Measurements from ENCODE around the gene SP5. TPM values are rescaled to one million over a fixed set of nuclear protein-coding genes. Genes with fewer than 3 reads are reported as not detected.

Gene SP5
- total RNA-seq, 3 donors from 2014 or later (not counting 1 experiment from before 2014, with no cell fraction given) = not detected

GRCh38 chr2:170679607-170680079 is 35.5 kb upstream of the SP5 start:
- Mint-ChIP-seq H3K4me1 (no peaks in the 10 kb centered on the region), H3K9me3 (no peaks in the 10 kb centered on the region), H3K36me3 (no peaks in the 10 kb centered on the region), H3K27ac (no peak overlapping the region), H3K27me3 (ENCODE audit: low read depth in 2 of 2) (peaks cover 0 to 6% of the 10 kb centered on the region in 2 donors), H3K4me3 (no peak overlapping the region)
- ATAC-seq = no peak
- peak in 1 of 2 donors; percentile 5 for DNase-seq
- H3K36me3 ChIP-seq (ENCODE audit: control insufficient read depth, insufficient read depth, low read length) = no peaks in the 10 kb centered on the region
- no peak overlapping the region for H3K27ac ChIP-seq (ENCODE audit: low read length)
- no peak for TF ChIP-seq CTCF (IDR thresholded peaks at IDR 0.05)
- peaks cover 2% of the 10 kb centered on the region for H3K27me3 ChIP-seq (ENCODE audit: control insufficient read depth, insufficient read depth, low read length)
- no peaks in the 10 kb centered on the region for H3K4me1 ChIP-seq (ENCODE audit: control insufficient read depth, insufficient read depth, low read length)
- WGBS (ENCODE audit: insufficient coverage) = 70% methylated on average over 3 of the region's 5 CpGs
- H3K9me3 ChIP-seq (ENCODE audit: control insufficient read depth, insufficient read depth, low read length) = no peaks in the 10 kb centered on the region
- no peak overlapping the region for H3K4me3 ChIP-seq (ENCODE audit: low read length)
- intact Hi-C loops (cut with micrococcal nuclease) = no loop called here

- Mint-ChIP-seq H3K36me3 (no peaks in the 10 kb centered on the region), H3K4me1 (no peaks in the 10 kb centered on the region), H3K4me3 (no peak overlapping the region), H3K9me3 (no peaks in the 10 kb centered on the region), H3K27ac (no peak overlapping the region), H3K27me3 (ENCODE audit: low read depth in 2 of 2) (peaks cover 6% of the 10 kb centered on the region in 2 donors)
- DNase-seq (no peak), ATAC-seq (no peak)
- no peak for TF ChIP-seq CTCF (IDR thresholded peaks at IDR 0.05)
- Histone ChIP-seq H3K36me3 (ENCODE audit: control insufficient read depth, insufficient read depth, low read length) (no peaks in the 10 kb centered on the region), H3K9me3 (ENCODE audit: control insufficient read depth, insufficient read depth, low read length) (no peaks in the 10 kb centered on the region), H3K27ac (ENCODE audit: low read length) (no peak overlapping the region), H3K4me1 (ENCODE audit: control insufficient read depth, insufficient read depth, low read length) (no peaks in the 10 kb centered on the region), H3K4me3 (ENCODE audit: low read length) (no peak overlapping the region), H3K27me3 (ENCODE audit: control insufficient read depth, insufficient read depth, low read length) (peaks cover 2% of the 10 kb centered on the region)
- intact Hi-C loops (cut with micrococcal nuclease) = no loop called here
- WGBS (ENCODE audit: insufficient coverage) = 78% methylated on average over 2 of the region's 2 CpGs
Measured at GRCh38 chr2:170680172-170680941, 34.8 kb upstream of the SP5 start.

- H3K4me1 ChIP-seq (ENCODE audit: control insufficient read depth, insufficient read depth, low read length) = no peaks in the 10 kb centered on the region
- no peak for TF ChIP-seq CTCF (IDR thresholded peaks at IDR 0.05)
- no peaks in the 10 kb centered on the region for H3K4me1 Mint-ChIP-seq
- no peaks in the 10 kb centered on the region for H3K9me3 ChIP-seq (ENCODE audit: control insufficient read depth, insufficient read depth, low read length)
- H3K27me3 Mint-ChIP-seq (ENCODE audit: low read depth in 2 of 2) = peaks cover 10 to 16% of the 10 kb centered on the region in 2 donors
- H3K4me3 Mint-ChIP-seq = no peak overlapping the region
- H3K9me3 Mint-ChIP-seq = no peaks in the 10 kb centered on the region
- 94% methylated on average over 1 of the region's 1 CpG for WGBS (ENCODE audit: insufficient coverage)
- DNase-seq (no peak), ATAC-seq (no peak)
- H3K27me3 ChIP-seq (ENCODE audit: control insufficient read depth, insufficient read depth, low read length) = peaks cover 2% of the 10 kb centered on the region
- intact Hi-C loops (cut with micrococcal nuclease) = no loop called here
- H3K36me3 Mint-ChIP-seq = no peaks in the 10 kb centered on the region
- H3K4me3 ChIP-seq (ENCODE audit: low read length) = no peak overlapping the region
- H3K27ac Mint-ChIP-seq = no peak overlapping the region
- H3K27ac ChIP-seq (ENCODE audit: low read length) = no peak overlapping the region
- H3K36me3 ChIP-seq (ENCODE audit: control insufficient read depth, insufficient read depth, low read length) = no peaks in the 10 kb centered on the region
Measured at GRCh38 chr2:170681311-170681710, 33.8 kb upstream of the SP5 start.
